ENCODE data around the gene ACOT8. TPM values are rescaled to one million over a fixed set of nuclear protein-coding genes. Genes with fewer than 3 reads are reported as not detected.

Gene ACOT8
- total RNA-seq, 1 donor from 2014 or later: 13.4 TPM

GRCh38 chr20:45814314-45814713 is 42.9 kb downstream of the ACOT8 start:
- H3K4me3 ChIP-seq: peak overlapping the region; percentile 98
- no peaks in the 10 kb centered on the region for H3K27me3 ChIP-seq
- no peak for DNase-seq (ENCODE audit: low spot score)
- H4K20me1 ChIP-seq (ENCODE audit: low read depth): peaks cover 38% of the 10 kb centered on the region
- H3K36me3 Mint-ChIP-seq: peaks cover 40% of the 10 kb centered on the region
- H2AFZ ChIP-seq (replicated peaks): no peak overlapping the region
- H3K9me3 ChIP-seq (ENCODE audit: low read depth): no peaks in the 10 kb centered on the region
- TF ChIP-seq EZH2 (IDR thresholded peaks at IDR 0.05) (no peak), EZH2phosphoT487 (IDR thresholded peaks at IDR 0.05) (no peak), CTCF (IDR thresholded peaks at IDR 0.05) (no peak)
- H3F3A ChIP-seq (ENCODE audit: low read depth): peaks cover 52% of the 10 kb centered on the region
- H3K27ac ChIP-seq: no peak overlapping the region
- peaks cover 36% of the 10 kb centered on the region for H3K79me2 ChIP-seq (ENCODE audit: low read depth)
- H3K4me2 ChIP-seq: peak overlapping the region; percentile 92
- H3K4me1 Mint-ChIP-seq: peaks cover 30% of the 10 kb centered on the region
- H3K27me3 Mint-ChIP-seq (ENCODE audit: insufficient read depth, low read depth): no peaks in the 10 kb centered on the region
- peaks cover 3% of the 10 kb centered on the region for H3K9me3 Mint-ChIP-seq
- peaks cover 9% of the 10 kb centered on the region for H3K36me3 ChIP-seq
- H3K9ac ChIP-seq: no peak overlapping the region
- peak overlapping the region; percentile 41 for H3K4me3 Mint-ChIP-seq
- peaks cover 16% of the 10 kb centered on the region for H3K4me1 ChIP-seq
- H3K27ac Mint-ChIP-seq: no peak overlapping the region

GRCh38 chr20:45813489-45813888 is 43.7 kb downstream of the ACOT8 start:
- Mint-ChIP-seq H3K27ac (peak overlapping the region; percentile 95), H3K27me3 (ENCODE audit: insufficient read depth, low read depth) (no peaks in the 10 kb centered on the region), H3K4me1 (peaks cover 30% of the 10 kb centered on the region), H3K9me3 (peaks cover 3% of the 10 kb centered on the region), H3K36me3 (peaks cover 42% of the 10 kb centered on the region), H3K4me3 (peak overlapping the region; percentile 99)
- Histone ChIP-seq H3K4me1 (peaks cover 16% of the 10 kb centered on the region), H3K27me3 (no peaks in the 10 kb centered on the region), H3F3A (ENCODE audit: low read depth) (peaks cover 51% of the 10 kb centered on the region), H3K9me3 (ENCODE audit: low read depth) (no peaks in the 10 kb centered on the region), H3K4me3 (peak overlapping the region; percentile 98), H2AFZ (replicated peaks) (no peak overlapping the region), H3K4me2 (peak overlapping the region; percentile 92), H3K36me3 (peaks cover 9% of the 10 kb centered on the region), H3K79me2 (ENCODE audit: low read depth) (peaks cover 36% of the 10 kb centered on the region), H3K9ac (peak overlapping the region; percentile 81), H4K20me1 (ENCODE audit: low read depth) (peaks cover 38% of the 10 kb centered on the region), H3K27ac (no peak overlapping the region)
- DNase-seq (ENCODE audit: low spot score): no peak
- TF ChIP-seq EZH2 (IDR thresholded peaks at IDR 0.05): no peak
- no peak for TF ChIP-seq EZH2phosphoT487 (IDR thresholded peaks at IDR 0.05)
- TF ChIP-seq CTCF (IDR thresholded peaks at IDR 0.05): no peak

- Histone ChIP-seq H3K4me2 (peak overlapping the region; percentile 92), H2AFZ (replicated peaks) (peak overlapping the region; percentile 21), H3K9me3 (ENCODE audit: low read depth) (no peaks in the 10 kb centered on the region), H3K9ac (peak overlapping the region; percentile 81), H3K79me2 (ENCODE audit: low read depth) (peaks cover 36% of the 10 kb centered on the region), H3K4me1 (peaks cover 16% of the 10 kb centered on the region), H4K20me1 (ENCODE audit: low read depth) (peaks cover 38% of the 10 kb centered on the region), H3K36me3 (peaks cover 9% of the 10 kb centered on the region), H3K27ac (no peak overlapping the region), H3K4me3 (peak overlapping the region; percentile 98), H3K27me3 (no peaks in the 10 kb centered on the region), H3F3A (ENCODE audit: low read depth) (peaks cover 46% of the 10 kb centered on the region)
- Mint-ChIP-seq H3K36me3 (peaks cover 43% of the 10 kb centered on the region), H3K27me3 (ENCODE audit: insufficient read depth, low read depth) (no peaks in the 10 kb centered on the region), H3K9me3 (peaks cover 3% of the 10 kb centered on the region), H3K4me3 (peak overlapping the region; percentile 99), H3K4me1 (peaks cover 30% of the 10 kb centered on the region), H3K27ac (peak overlapping the region; percentile 95)
- DNase-seq (ENCODE audit: low spot score): no peak
- TF ChIP-seq CTCF (IDR thresholded peaks at IDR 0.05) (no peak), EZH2 (IDR thresholded peaks at IDR 0.05) (no peak), EZH2phosphoT487 (IDR thresholded peaks at IDR 0.05) (no peak)
Observed at GRCh38 chr20:45813006-45813340, 44.2 kb downstream of the ACOT8 start.

Data from neural progenitor cell (in vitro differentiated cells).